ENCODE measurements around the gene OTUB1.

The OTUB1 gene

DNA sequence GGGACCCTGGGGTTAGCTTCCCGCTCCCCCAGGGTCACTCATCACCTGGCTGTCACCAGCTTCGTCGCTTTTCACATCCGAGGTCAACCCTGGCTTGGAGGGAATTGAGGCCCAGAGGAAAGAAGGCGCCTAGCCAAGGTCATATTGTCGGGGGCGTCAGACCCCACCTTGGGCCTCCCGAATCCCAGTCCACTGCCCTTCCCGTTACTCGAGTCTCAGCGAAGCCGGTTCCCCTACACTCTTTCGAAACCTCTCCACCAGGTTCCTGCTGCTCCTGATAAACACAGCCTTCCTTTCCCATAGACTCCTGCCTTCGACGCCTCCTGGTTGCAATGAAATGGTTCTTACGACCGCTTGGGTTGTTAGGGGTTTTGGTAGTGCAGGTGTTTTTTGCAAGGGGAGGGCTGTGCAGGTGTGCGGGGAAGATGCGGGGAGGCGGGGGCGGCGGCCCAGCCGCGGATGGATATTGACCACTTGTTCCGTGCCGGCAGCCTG lies 46.8 kb upstream of the OTUB1 start:
- Histone ChIP-seq H3K27ac (ENCODE audit: low read depth, low read length) (peak overlapping the region; percentile 59), H3K9me2 (replicated peaks; ENCODE audit: control insufficient read depth, low read length) (no peaks in the 10 kb centered on the region), H4K20me1 (ENCODE audit: control insufficient read depth, insufficient read depth, low read depth, low read length) (no peaks in the 10 kb centered on the region; the same call in 1 of the 2 replicates), H3K4me2 (ENCODE audit: low read length) (peak overlapping the region; percentile 98), H3F3A (ENCODE audit: control insufficient read depth, insufficient read depth) (peaks cover 5% of the 10 kb centered on the region; the same call in 1 of the 2 replicates), H3K36me3 (ENCODE audit: control insufficient read depth, low read length) (peaks cover 26% of the 10 kb centered on the region), H3K79me2 (ENCODE audit: control insufficient read depth, low read length) (peaks cover 56% of the 10 kb centered on the region), H3K4me1 (ENCODE audit: control insufficient read depth, low read length) (peaks cover 28% of the 10 kb centered on the region), H3K9me3 (ENCODE audit: control insufficient read depth, insufficient read depth, low read length) (no peaks in the 10 kb centered on the region), H3K4me3 (ENCODE audit: low read length) (peak overlapping the region; percentile 96), H3K27me3 (ENCODE audit: control insufficient read depth, low read length) (no peaks in the 10 kb centered on the region)
- TF ChIP-seq, protein P1, sequence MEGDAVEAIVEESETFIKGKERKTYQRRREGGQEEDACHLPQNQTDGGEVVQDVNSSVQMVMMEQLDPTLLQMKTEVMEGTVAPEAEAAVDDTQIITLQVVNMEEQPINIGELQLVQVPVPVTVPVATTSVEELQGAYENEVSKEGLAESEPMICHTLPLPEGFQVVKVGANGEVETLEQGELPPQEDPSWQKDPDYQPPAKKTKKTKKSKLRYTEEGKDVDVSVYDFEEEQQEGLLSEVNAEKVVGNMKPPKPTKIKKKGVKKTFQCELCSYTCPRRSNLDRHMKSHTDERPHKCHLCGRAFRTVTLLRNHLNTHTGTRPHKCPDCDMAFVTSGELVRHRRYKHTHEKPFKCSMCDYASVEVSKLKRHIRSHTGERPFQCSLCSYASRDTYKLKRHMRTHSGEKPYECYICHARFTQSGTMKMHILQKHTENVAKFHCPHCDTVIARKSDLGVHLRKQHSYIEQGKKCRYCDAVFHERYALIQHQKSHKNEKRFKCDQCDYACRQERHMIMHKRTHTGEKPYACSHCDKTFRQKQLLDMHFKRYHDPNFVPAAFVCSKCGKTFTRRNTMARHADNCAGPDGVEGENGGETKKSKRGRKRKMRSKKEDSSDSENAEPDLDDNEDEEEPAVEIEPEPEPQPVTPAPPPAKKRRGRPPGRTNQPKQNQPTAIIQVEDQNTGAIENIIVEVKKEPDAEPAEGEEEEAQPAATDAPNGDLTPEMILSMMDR (IDR thresholded peaks at IDR 0.05; ENCODE audit: low read depth, low read length, poor library complexity, severe bottlenecking), result no peak
- TF ChIP-seq EZH2phosphoT487 (IDR thresholded peaks at IDR 0.05; ENCODE audit: borderline replicate concordance, low read length), result no peak

DNA sequence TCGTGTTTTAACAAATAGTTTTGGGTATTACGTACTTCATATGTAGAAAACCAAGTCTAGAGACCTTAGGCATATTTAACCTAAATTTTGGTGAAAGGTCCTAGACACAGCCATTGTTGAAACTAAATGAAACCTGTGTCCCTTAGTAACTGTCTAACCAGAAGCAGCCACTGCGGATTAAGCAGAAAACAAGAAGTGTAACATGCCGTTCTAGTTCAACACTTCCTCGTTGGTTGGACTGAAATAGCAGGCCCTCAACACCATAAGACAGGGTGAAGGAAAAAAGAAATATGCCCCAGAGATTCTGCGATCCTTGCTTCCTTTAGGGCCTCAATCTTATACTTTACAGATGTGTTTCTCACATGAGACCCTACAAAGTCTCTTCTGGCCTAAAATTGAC lies 45.5 kb upstream of the OTUB1 start:
- Histone ChIP-seq H3K4me1 (ENCODE audit: control insufficient read depth, low read length) (peaks cover 28% of the 10 kb centered on the region), H3K4me3 (ENCODE audit: low read length) (0 out of 2 replicates have a peak overlapping the region, but pooled peaks have one; percentile 96), H3K27me3 (ENCODE audit: control insufficient read depth, low read length) (no peaks in the 10 kb centered on the region), H3K9me2 (replicated peaks; ENCODE audit: control insufficient read depth, low read length) (no peaks in the 10 kb centered on the region), H3K9me3 (ENCODE audit: control insufficient read depth, insufficient read depth, low read length) (no peaks in the 10 kb centered on the region), H4K20me1 (ENCODE audit: control insufficient read depth, insufficient read depth, low read depth, low read length) (no peaks in the 10 kb centered on the region; the same call in 1 of the 2 replicates), H3K79me2 (ENCODE audit: control insufficient read depth, low read length) (peaks cover 67% of the 10 kb centered on the region), H3K4me2 (ENCODE audit: low read length) (peak overlapping the region; percentile 98), H3K36me3 (ENCODE audit: control insufficient read depth, low read length) (peaks cover 29% of the 10 kb centered on the region), H3F3A (ENCODE audit: control insufficient read depth, insufficient read depth) (peaks cover 5% of the 10 kb centered on the region; the same call in 1 of the 2 replicates), H3K27ac (ENCODE audit: low read depth, low read length) (no peak overlapping the region)
- TF ChIP-seq EZH2phosphoT487 (IDR thresholded peaks at IDR 0.05; ENCODE audit: borderline replicate concordance, low read length), result no peak
- TF ChIP-seq, protein P1 (IDR thresholded peaks at IDR 0.05; ENCODE audit: low read depth, low read length, poor library complexity, severe bottlenecking), result no peak

DNA sequence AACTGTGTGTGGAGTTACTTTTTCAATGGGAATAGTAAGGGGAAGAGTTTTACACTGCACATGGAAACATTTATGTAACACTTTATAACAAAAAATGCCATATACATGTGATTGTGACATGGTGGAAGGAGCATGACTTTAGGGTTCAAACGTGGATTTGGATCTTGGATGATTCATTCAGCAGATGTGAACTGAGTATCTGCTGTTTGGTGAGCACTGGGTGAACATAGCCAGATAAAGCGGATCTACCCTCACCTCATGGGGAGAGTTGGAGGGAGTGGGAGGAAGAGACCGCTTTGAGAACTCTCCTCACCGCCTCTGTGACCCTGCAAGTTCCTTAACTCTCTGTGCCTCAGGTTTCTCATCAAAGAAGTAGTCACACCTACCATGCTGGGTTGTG lies 44.3 kb upstream of the OTUB1 start:
- Histone ChIP-seq H3K4me2 (ENCODE audit: low read length) (no peak overlapping the region), H3K4me1 (ENCODE audit: control insufficient read depth, low read length) (peaks cover 28% of the 10 kb centered on the region), H3K79me2 (ENCODE audit: control insufficient read depth, low read length) (peaks cover 67% of the 10 kb centered on the region), H3K36me3 (ENCODE audit: control insufficient read depth, low read length) (peaks cover 40% of the 10 kb centered on the region), H3K27ac (ENCODE audit: low read depth, low read length) (no peak overlapping the region), H3F3A (ENCODE audit: control insufficient read depth, insufficient read depth) (peaks cover 5% of the 10 kb centered on the region; the same call in 1 of the 2 replicates), H3K4me3 (ENCODE audit: low read length) (no peak overlapping the region), H3K9me3 (ENCODE audit: control insufficient read depth, insufficient read depth, low read length) (no peaks in the 10 kb centered on the region), H4K20me1 (ENCODE audit: control insufficient read depth, insufficient read depth, low read depth, low read length) (no peaks in the 10 kb centered on the region; the same call in 1 of the 2 replicates), H3K27me3 (ENCODE audit: control insufficient read depth, low read length) (no peaks in the 10 kb centered on the region), H3K9me2 (replicated peaks; ENCODE audit: control insufficient read depth, low read length) (no peaks in the 10 kb centered on the region)
- TF ChIP-seq, protein P1 (IDR thresholded peaks at IDR 0.05; ENCODE audit: low read depth, low read length, poor library complexity, severe bottlenecking), result no peak
- TF ChIP-seq EZH2phosphoT487 (IDR thresholded peaks at IDR 0.05; ENCODE audit: borderline replicate concordance, low read length), result no peak
